HK-2 (cell line): ENCODE data around the gene PRSS33.
A peak's percentile ranks its signal among the peaks of the same experiment; 100 is the strongest.

Experiments used
- DNase-seq: peaks from one replicate; pipeline ENCODE4 v3.0.0-alpha.2; 2018; ENCODE audit not compliant: unreplicated experiment

The PRSS33 gene

GRCh38 chr16:2763173-2763572 lies 24.2 kb downstream of the PRSS33 start:
- no peak for DNase-seq

GRCh38 chr16:2762711-2763110 lies 24.6 kb downstream of the PRSS33 start:
- DNase-seq, result no peak

- DNase-seq, result no peak
Observed at GRCh38 chr16:2761886-2762583, 25.3 kb downstream of the PRSS33 start.

GRCh38 chr16:2761472-2761871 lies 25.9 kb downstream of the PRSS33 start:
- no peak for DNase-seq

- DNase-seq, result no peak
Observed at GRCh38 chr16:2757344-2757743, 30.0 kb downstream of the PRSS33 start.

- DNase-seq, result no peak
Observed at GRCh38 chr16:2756288-2757015, 30.9 kb downstream of the PRSS33 start.

GRCh38 chr16:2755158-2755557 lies 32.2 kb downstream of the PRSS33 start:
- no peak for DNase-seq

- DNase-seq, result no peak
Observed at GRCh38 chr16:2753733-2754020, 33.7 kb downstream of the PRSS33 start.

GRCh38 chr16:2752850-2753732 lies 34.3 kb downstream of the PRSS33 start:
- DNase-seq, result peak; percentile 71

GRCh38 chr16:2752035-2752849 lies 35.1 kb downstream of the PRSS33 start, which contains the start of gene SRRM2:
Gene SRRM2 (plus strand): TSS chr16:2752638. CDS start chr16:2756365, 3,727 bp downstream.
- DNase-seq, result peak; percentile 90

- DNase-seq, result peak; percentile 74
Observed at GRCh38 chr16:2751577-2752034, 35.8 kb downstream of the PRSS33 start.

GRCh38 chr16:2749936-2750335 lies 37.4 kb downstream of the PRSS33 start:
- no peak for DNase-seq

GRCh38 chr16:2749476-2749875 lies 37.9 kb downstream of the PRSS33 start:
- DNase-seq, result no peak

- DNase-seq, result no peak
Observed at GRCh38 chr16:2748757-2749455, 38.5 kb downstream of the PRSS33 start.

- no peak for DNase-seq
Observed at GRCh38 chr16:2745961-2746360, 41.4 kb downstream of the PRSS33 start.

GRCh38 chr16:2745116-2745890 lies 42.1 kb downstream of the PRSS33 start:
- no peak for DNase-seq

GRCh38 chr16:2744711-2745110 lies 42.6 kb downstream of the PRSS33 start:
- no peak for DNase-seq

- no peak for DNase-seq
Observed at GRCh38 chr16:2743007-2743810, 44.2 kb downstream of the PRSS33 start.

GRCh38 chr16:2742323-2743006 lies 44.9 kb downstream of the PRSS33 start:
- no peak for DNase-seq
